ENCODE results near the gene CDC123. TPM values are rescaled to one million over a fixed set of nuclear protein-coding genes. Genes with fewer than 3 reads are reported as not detected.

The CDC123 gene
- total and polyA plus RNA-seq, 2 of the 4 experiments (the other 2 are of a cell fraction) = 100 to 203 TPM

GRCh38 chr10:12228851-12229250 is 32.9 kb downstream of the CDC123 start:
- no peak overlapping the region for H4K91ac ChIP-seq (ENCODE audit: insufficient read depth, low read depth, low read length)
- H3K18ac ChIP-seq (ENCODE audit: low read depth, low read length) = no peak overlapping the region
- no peaks in the 10 kb centered on the region for H4K20me1 ChIP-seq (ENCODE audit: insufficient read depth, low read length)
- intact Hi-C loops (cut with micrococcal nuclease) (no loop called here), dilution Hi-C loops (cut with HindIII; ENCODE audit: low sequenced_read_pairs, unreplicated experiment) (no loop called here), in situ Hi-C loops (cut with MboI; ENCODE audit: low sequenced_read_pairs) (no loop called here)
- TF ChIP-seq CHD1 (IDR thresholded peaks at IDR 0.05; ENCODE audit: low read depth, low read length) (no peak), CTCF (conservative IDR thresholded peaks at IDR 0.05; ENCODE audit: low read depth, low read length) (no peak), BHLHE40 (IDR thresholded peaks at IDR 0.05; ENCODE audit: low read depth, low read length) (no peak), RCOR1 (IDR thresholded peaks at IDR 0.05; ENCODE audit: insufficient replicate concordance, low read length) (no peak), ELK1 (IDR thresholded peaks at IDR 0.05; ENCODE audit: borderline replicate concordance, low read depth, low read length) (no peak), MXI1 (IDR thresholded peaks at IDR 0.05; ENCODE audit: borderline replicate concordance, low read depth, low read length) (no peak), MAFK (IDR thresholded peaks at IDR 0.05; ENCODE audit: low read depth, low read length) (no peak), NFE2L2 (IDR thresholded peaks at IDR 0.05; ENCODE audit: low read depth, low read length) (no peak), RAD21 (IDR thresholded peaks at IDR 0.05; ENCODE audit: low read length) (no peak), USF2 (IDR thresholded peaks at IDR 0.05; ENCODE audit: low read depth, low read length) (no peak), FOS (IDR thresholded peaks at IDR 0.05; ENCODE audit: low read depth, low read length) (no peak), POLR2A (IDR thresholded peaks at IDR 0.05; ENCODE audit: low read depth, low read length) (no peak), CEBPB (IDR thresholded peaks at IDR 0.05; ENCODE audit: low read depth, low read length) (no peak), MAZ (IDR thresholded peaks at IDR 0.05; ENCODE audit: borderline replicate concordance, low read depth, low read length) (no peak)
- 100% methylated on average over 4 of the region's 11 CpGs; no CpG with 5 or more reads in 1 of the 2 experiments for WGBS, 2 experiments (ENCODE audit: extremely low coverage in 2 of 2, insufficient read length in 1 of 2)
- ChIA-PET CTCF (no interaction called here), POLR2A (ENCODE audit: unreplicated experiment) (no interaction called here)
- H3K4me2 ChIP-seq (ENCODE audit: low read depth, low read length) = no peak overlapping the region
- H3K27me3 ChIP-seq (ENCODE audit: control insufficient read depth, insufficient read depth, low read length) = no peaks in the 10 kb centered on the region
- no TSS peak for BruUV-seq (replicated peaks)
- H4K8ac ChIP-seq (ENCODE audit: low read depth in 2 of 2, low read length in 2 of 2) = no peak overlapping the region
- ATAC-seq (ENCODE audit: low read depth) (no peak), DNase-seq (no peak)
- H3K36me3 ChIP-seq (ENCODE audit: control insufficient read depth, insufficient read depth, low read length) = peaks cover 23% of the 10 kb centered on the region
- no peak overlapping the region for H2BK15ac ChIP-seq (ENCODE audit: low read depth, low read length)
- no peak overlapping the region for H2BK20ac ChIP-seq (ENCODE audit: low read depth, low read length)
- no peak overlapping the region for H3K27ac ChIP-seq (ENCODE audit: insufficient read depth, low read length)
- no peak overlapping the region for H3K4me3 ChIP-seq (ENCODE audit: insufficient read depth, low read depth, low read length)
- H2BK120ac ChIP-seq (ENCODE audit: low read depth, low read length) = no peak overlapping the region
- no peak overlapping the region for H3K14ac ChIP-seq (replicated peaks; ENCODE audit: low read depth, low read length)
- H2AFZ ChIP-seq (replicated peaks; ENCODE audit: low read length, poor library complexity) = no peak overlapping the region
- H3K79me1 ChIP-seq (ENCODE audit: low read depth in 1 of 2, low read length in 2 of 2) = peaks cover 18 to 21% of the 10 kb centered on the region in 2 experiments
- H4K5ac ChIP-seq (ENCODE audit: low read depth, low read length) = no peak overlapping the region
- H2AK5ac ChIP-seq (ENCODE audit: low read depth, low read length) = no peak overlapping the region
- H3K23ac ChIP-seq (ENCODE audit: low read depth, low read length) = no peak overlapping the region
- no peaks in the 10 kb centered on the region for H3K9me1 ChIP-seq (ENCODE audit: insufficient read depth, low read length)
- H3K9me3 ChIP-seq (ENCODE audit: control insufficient read depth, insufficient read depth, low read length) = no peaks in the 10 kb centered on the region
- no peaks in the 10 kb centered on the region for H3K4me1 ChIP-seq (ENCODE audit: control insufficient read depth, insufficient read depth, low read length)
- no peak overlapping the region for H3K9ac ChIP-seq (ENCODE audit: low read depth, low read length)
- H2AK9ac ChIP-seq (replicated peaks; ENCODE audit: low read depth, low read length, poor library complexity) = no peak overlapping the region
- no peak overlapping the region for H3K4ac ChIP-seq (ENCODE audit: low read depth, low read length)
- no peak overlapping the region for H3K56ac ChIP-seq (ENCODE audit: extremely low read depth, insufficient read depth, low read length)
- no peak overlapping the region for H2BK5ac ChIP-seq (ENCODE audit: low read depth, low read length, poor library complexity, severe bottlenecking)

Data from IMR-90 (cell line).